HG02970 (cell line): ENCODE measurements around the gene EVA1B.

Source experiments
- ATAC-seq: cut with Tn5 transposase; IDR thresholded peaks from one replicate; pipeline ENCODE4 v1.9.1; 2021; ENCODE audit warnings: mild to moderate bottlenecking, moderate library complexity, moderate number of reproducible peaks; ENCODE audit not compliant: unreplicated experiment, low FRiP score

Gene EVA1B

DNA sequence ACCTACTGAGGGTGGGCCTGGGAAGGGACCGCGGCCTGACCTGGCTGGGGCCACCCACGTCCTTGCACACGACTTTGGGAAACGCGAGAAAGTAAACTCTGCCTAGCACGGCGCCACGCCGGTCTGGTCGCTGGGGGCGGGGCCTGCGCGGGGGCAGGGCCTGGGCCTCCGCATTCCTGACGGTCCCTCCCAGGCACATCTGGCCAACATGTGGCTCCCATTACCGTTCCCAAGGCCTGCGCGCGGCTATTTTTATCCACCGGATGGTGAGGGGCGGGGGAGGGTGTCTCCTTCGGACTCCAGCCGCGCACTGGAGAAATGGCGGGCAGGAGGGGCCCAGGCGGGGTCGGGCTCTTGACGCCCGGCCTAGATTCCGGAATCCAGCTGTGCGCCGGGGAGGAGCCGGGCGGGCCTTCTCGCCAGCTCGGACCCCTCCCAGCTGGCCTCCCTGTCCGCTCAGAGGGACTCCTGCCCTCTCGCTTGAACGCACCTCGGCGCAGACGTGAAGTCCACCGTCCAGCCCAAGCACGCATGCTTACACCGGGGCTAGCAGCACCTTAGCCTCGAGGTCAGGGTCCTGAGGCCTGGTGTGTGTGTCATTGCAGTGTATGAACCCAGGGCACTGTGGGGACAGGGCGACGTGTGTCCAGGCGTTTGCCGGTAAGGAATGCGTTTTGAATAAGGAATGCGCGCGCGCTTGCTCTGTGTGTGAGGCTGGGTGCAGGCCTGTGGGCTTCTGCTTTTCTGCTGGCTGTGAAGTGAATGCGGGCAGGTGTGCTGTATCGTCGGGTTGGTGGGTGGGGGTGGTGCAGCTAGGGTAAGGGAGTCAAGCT lies 2.1 kb downstream of the EVA1B start:
- no peak for ATAC-seq

- no peak for ATAC-seq
These were observed 2.7 kb downstream of the EVA1B start for GRCh38 chr1:36320767-36321118.

GRCh38 chr1:36320291-36320761 lies 3.1 kb downstream of the EVA1B start:
- ATAC-seq: no peak

DNA sequence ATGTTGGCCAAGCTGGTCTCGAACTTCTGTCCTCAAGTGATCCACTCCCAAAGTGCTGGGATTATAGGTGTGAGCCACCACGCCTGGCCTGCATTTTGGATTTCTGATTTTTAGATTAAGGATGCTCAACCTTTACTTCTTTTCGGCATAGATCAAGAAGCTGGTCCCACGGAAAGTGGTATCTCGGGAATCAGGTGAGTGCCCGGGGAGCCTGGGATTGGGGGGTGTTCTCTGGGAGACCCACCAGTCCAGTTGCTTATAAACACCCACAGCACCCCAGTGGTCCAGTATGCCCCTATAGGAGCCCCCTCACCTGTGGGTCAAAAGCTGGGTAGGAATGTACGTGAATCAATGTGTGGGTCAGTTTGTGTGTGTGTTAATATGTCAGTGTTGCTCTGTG lies 14.0 kb downstream of the EVA1B start:
- no peak for ATAC-seq

DNA sequence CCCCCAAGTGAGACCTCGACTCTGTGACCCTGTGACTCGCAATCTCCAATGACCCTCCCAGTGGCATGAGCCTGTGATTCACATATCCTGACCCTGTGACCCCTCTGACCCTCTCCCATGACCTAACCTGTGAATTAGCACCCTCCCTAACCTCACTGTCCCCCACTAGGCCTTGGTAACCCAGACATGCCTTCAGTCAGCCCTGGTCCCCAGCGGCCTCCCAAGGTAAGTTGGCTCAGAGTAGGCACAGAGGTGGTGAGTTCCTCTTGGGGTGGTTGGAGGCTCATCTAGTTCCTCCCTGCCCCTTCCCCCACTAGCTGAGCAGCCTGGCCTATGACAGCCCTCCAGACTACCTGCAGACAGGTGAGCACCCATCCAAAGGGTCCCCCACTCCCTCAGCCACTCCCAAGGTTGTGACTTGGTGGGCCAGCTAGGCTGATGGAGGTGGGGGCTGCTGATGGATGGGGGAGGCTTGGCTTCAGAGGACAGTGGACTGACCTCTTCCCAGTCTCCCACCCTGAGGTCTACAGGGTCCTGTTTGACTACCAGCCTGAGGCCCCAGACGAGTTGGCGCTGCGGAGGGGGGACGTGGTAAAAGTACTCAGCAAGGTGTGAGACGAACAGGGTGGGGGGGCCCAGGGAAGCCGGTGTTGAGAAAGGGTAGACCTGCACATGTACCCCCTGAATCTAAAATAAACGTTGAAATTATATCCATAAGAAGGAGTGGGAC lies 15.7 kb downstream of the EVA1B start:
- ATAC-seq: no peak

DNA sequence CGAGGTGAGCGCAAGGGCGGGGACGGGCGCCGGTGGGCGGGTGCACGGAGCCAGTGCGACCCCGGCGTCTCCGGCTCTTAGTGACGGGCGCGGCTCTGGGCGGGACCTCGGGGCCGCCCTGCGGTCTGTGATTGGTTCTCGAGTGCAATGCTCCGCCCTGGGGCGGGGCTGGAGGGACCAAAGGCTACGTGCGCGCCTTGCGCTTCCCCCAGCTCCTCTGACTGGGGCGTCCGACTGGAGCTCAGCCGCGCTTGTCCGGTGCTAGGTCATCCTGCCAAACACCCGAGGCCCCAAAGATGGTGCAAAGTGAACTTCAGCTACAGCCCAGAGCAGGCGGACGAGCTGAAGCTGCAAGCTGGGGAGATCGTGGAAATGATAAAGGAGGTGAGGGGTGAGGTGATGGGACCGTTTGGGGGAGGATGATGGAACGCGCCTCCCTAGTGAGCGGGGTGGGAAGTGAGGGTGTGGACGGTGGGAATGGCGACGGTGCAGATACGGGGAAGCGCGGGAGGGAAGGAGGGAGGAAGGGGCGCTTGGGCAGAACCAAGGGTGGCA lies 16.5 kb downstream of the EVA1B start:
- peak; percentile 90 for ATAC-seq

GRCh38 chr1:36306210-36306901 lies 17.1 kb downstream of the EVA1B start, which contains the start of gene SH3D21:
TSS of gene SH3D21 (plus strand) at chr1:36306368. CDS start at chr1:36306421, 53 bp downstream.
- peak; percentile 31 for ATAC-seq

DNA sequence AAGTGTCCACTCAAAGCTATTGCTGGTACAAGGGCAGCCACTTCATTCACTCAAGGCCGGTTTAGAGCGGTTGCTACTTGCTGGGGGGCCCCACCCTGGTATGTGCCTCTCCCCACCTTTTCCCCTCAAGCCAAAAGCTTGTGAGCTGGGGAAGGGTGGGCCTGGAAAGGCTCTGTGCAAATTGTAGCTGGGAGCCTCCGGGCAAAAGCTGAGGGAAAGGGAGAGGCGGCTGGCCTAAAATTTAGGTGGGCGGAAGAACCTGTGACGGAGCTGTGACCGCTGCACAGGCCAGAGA lies 17.6 kb downstream of the EVA1B start:
- no peak for ATAC-seq

DNA sequence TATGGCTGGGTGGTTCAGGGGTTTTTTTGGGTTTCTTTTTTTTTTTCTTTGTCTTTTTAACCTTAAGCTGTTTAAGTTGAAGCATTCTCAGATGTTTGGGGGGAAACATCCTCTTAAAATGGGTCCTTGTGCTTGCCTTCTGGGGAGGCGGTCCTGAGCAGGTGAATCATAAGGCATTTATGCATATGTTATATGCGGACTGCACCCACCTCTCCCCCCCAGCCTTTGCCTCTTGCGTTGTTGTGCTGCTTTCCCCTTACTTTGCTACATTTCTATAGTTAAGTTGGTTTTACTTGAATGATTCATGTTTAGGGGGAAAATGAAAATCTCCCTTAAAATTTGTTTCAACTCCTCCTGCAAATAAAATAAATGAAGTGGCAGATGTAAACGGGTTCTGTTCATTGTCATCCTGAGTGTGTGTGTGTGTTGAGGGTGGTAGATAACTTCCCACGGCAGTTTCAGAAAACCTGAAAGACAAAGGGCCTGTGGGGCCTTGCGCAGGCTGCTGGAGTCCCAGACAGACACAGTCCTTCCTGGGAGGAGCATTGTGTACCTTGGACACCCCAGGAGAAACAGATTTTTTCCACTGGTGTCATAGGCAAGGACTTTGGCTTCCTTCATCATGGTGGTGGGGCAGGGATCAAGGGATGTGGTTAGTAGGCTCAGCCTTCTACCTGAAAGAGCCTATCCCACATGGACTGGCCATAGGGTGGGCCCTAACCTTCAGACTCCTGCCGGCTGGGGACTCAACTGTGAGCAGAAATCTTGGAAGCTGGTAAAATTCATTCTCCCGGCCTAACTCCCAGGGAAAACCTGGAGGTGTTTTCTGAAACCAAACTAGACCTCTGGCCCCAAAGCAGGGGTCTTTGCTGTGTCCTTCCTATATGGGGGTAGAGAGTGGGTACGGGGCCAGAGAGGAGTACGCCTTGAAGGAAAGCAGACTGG lies 18.2 kb downstream of the EVA1B start:
- ATAC-seq: no peak

- ATAC-seq: no peak
These were observed 18.9 kb downstream of the EVA1B start for GRCh38 chr1:36304521-36304920.

DNA sequence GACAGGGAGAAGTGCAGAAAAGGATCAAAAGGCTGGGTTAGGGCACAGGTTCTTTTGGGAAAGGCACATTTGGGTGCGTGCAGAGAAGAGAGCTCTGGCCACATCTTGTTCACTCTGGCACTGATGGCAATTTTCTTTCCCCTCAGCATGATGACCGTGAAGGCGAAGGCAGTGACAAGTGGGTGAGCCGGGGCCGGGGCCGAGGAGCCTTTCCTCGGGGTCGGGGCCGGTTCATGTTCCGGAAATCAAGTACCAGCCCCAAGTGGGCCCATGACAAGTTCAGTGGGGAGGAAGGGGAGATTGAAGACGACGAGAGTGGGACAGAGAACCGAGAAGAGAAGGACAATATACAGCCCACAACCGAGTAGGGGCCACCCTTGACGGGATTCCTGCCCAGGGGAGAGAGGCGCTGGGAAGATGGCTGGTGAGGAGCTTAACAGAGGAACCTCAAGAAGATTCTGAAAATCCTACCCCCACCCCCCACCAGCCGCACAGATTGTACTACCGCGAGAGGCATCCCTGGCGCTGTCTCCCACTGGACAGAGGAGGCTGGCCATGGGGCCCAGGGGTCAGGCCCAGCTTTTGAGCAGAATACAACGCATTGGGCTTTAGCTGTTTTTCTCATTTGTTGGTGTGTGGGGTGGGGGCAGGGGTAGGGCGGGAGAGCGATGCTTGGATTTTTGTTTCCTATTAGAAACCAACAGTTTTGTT lies 19.6 kb downstream of the EVA1B start:
- no peak for ATAC-seq

DNA sequence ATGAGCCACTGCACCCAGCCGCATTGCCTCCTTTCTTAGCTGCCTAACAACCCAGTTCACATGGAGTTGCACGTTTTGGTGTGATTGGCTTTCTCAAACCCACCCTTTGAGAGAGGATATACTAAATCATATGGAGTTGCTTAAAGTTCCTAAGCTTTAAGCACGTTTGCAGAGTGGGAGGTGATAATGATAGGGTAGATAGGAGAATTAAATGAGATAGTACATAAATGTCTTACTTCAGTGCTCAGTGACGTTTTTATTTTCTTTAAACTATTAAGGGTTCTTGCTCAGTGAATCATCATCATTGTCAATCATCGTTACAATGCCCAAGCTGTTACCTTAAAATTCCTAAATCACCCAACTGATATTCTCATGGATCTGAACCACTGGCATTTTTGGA lies 20.2 kb downstream of the EVA1B start:
- ATAC-seq: no peak

GRCh38 chr1:36301220-36301619 lies 22.2 kb downstream of the EVA1B start:
- ATAC-seq: no peak

- no peak for ATAC-seq
These were observed 22.9 kb downstream of the EVA1B start for GRCh38 chr1:36300526-36300925.

DNA sequence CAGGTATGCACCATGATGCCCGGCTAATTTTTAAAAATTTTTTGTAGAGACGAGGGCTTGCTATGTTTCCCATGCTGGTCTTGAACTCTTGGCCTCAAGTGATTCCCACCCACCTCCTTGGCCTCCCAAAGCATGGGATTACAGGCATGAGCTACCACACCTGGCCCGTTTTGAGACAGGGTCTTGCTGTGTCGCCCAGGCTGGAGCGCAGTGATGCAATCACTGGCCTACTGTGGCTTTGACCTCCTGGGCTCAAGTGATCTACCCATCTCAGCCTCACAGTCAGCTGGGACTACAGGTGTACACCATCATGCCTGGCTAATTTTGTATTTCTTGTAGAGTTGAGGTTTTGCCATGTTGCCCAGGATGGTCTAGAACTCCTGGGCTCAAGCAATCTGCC lies 24.8 kb downstream of the EVA1B start:
- ATAC-seq: no peak

- ATAC-seq: no peak
These were observed 26.4 kb downstream of the EVA1B start for GRCh38 chr1:36297062-36297461.

DNA sequence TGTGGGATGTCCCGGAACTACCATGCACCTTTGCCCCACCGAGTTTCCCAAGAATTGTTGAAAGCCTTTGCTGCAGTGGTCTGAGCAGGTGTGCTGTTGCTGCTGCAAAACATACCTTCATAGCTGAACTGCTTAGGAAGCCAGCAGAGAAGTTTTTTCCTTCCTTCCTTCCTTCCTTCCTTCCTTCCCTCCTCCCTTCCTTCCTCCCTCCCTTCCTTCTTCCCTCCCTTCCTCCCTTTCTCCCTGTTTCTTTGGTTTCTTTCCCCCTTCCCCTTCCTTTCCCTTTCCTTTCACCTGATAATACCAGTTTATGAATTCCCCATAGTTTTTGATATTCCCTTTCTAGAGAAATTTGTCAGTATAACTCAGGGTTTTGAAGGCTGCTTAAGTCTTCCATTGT lies 28.1 kb downstream of the EVA1B start:
- no peak for ATAC-seq

- ATAC-seq: no peak
These were observed 35.9 kb downstream of the EVA1B start for GRCh38 chr1:36287595-36287994.

- ATAC-seq: no peak
These were observed 36.6 kb downstream of the EVA1B start for GRCh38 chr1:36286802-36287201.
